B cell (primary cell): ENCODE data around the gene SNRNP27.

ENCODE experiments used
- CTCF ChIP-seq: fragments of 200-600 bp; IDR thresholded peaks from one replicate; pipeline ENCODE4 v1.8.0; 2022; ENCODE audit warnings: antibody characterized with exemption, mild to moderate bottlenecking
- EZH2 ChIP-seq: IDR thresholded peaks from 2 replicates; pipeline ENCODE4 v1.6.1; 2012; ENCODE audit warnings: borderline replicate concordance, low read depth, mild to moderate bottlenecking, moderate library complexity, low read length; ENCODE audit not compliant: insufficient read depth, poor library complexity, severe bottlenecking

- TF ChIP-seq CTCF (no peak), EZH2 (no peak)
These were observed 39.6 kb downstream of the SNRNP27 start for GRCh38 chr2:69933254-69933828.
